Activated naive CD4-positive, alpha-beta T cell treated with anti-CD3 and anti-CD28 coated beads, Interleukin-2, amount 50 U/mL, for 16 hours (primary cell): ENCODE results near the gene NOP10.
"Not testable (repeated sequence)": the region's sequence is repeated elsewhere in the genome, so short reads cannot be mapped to it uniquely, and the experiment has no call there.

Experiments
- DNase-seq: peaks from one replicate; pipeline ENCODE4 v3.0.0-alpha.2; 2020

Gene NOP10

DNA sequence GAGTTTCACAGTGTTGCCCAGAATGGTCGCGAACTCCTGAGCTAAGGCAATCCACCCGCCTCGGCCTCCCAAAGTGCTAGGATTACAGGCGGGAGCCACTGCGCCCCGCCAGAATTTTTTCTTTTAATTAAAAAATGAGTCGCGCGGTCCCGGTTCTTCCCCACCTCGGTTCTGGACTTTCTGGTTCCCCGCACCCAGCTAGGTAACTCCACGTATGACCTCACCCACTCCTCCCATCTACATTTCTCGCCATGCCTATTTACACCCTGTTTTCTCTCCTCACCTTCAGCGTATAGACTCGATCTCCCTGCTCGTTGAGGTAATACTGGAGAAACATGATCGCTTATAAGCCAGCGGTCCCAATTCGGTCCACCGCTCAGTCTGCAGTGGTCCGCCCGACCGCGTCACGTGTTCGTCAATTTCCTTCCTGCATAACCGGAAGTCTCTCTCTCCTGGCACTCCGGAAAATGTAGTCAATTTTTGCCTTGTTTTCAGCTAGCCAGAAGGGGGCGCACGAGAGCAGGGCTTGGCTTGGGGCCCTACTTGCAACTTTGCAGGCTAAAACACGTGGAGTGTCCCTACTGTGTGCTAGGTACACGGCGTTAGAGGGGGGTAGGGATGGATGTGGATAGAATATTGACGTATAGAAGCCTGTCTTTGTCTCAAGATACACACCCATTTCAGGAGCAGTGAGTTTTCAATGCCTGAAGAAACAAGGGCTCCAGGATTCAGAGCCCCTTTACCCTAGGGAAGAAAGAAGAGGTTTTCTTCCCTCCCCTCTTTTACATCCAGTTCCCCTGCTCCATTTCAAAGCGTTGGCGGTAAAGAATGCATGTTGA lies at the start of gene NOP10, which contains the start of gene NUTM1:
Gene NOP10, minus strand, starts transcription at position 400 of the 839 bp plus-strand sequence. Its CDS starts 63 bp downstream, at position 337.
Gene NUTM1, plus strand, starts transcription at position 579 of the 839 bp plus-strand sequence. CDS start 382 bp downstream, outside the sequence.
- peak; percentile 92 for DNase-seq

DNA sequence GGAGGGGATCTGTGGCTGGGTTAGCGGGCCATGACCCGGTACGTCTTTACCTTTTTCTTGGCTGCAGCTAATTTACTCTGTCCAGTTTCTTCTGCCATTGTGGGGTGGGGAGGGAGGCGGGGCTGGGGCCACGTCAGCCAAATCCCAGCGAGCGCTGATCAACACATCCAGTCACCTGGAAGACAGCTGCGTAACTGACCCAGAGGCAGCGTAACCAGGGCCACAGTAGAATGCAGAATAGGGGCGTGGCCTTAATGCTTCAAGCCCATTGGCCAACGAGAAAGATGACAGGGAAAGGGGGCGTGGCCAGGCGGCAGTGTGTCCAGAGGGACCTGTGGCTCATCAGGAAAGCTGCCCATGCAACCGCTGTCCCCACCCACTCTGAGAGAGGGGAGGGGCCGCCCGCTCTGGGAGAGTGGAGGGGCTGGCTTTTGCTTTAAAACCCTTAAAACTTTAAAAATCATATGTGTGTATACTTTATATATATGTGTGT lies 46.7 kb upstream of the NOP10 start:
- not testable (repeated sequence) for DNase-seq

DNA sequence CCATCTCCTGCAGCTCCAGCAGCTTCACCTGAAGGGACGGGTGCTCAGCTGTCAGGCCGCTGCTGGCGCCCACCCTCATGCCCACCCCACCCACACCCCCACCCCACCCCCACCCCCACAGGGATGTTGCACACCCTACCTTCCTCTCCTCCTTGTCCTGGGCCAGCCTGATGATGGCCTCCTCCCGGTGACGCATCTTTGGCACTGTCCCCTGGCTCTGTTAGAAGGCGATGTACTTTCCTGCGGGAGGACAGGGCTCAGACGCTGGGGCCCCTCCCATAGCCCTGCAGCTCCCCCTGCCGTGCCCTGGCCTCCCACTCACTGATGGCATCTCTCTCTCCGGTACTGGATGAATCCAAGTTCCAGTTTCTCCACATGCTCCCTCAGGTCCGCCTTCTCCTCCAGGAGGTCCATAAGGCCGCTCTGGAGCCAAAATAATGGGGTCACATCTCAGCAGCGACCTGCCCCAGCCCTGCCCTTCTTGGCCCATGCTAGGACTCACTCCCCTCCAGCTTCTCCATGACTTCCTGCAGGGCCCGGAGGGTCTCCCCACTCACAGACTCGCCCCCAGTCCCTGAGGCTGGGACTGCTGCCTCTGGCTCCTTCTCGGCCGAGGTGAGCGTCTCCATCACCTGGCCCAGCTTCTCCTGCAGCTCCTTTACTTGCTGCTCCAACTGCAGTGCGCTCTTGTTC lies 39.0 kb upstream of the NOP10 start:
- not testable (repeated sequence) for DNase-seq

DNA sequence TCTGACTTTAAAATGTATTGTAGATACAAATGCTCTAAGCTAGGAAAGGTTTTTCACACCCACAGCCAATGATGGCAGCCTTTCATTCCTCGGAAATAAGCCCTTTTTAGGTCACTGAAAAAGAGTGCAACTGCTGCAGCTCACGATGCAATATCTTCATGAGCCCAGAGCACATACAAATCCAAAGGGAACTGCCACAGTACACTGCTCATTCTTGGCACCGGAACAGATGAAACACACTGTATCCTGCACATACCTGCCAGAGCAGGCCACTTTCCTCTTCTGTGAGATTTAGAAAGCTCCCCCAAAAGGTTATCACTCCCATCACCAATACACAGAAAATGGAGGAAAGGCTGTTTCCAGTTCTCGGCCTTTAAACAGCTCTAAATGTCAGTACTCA lies 37.6 kb upstream of the NOP10 start:
- DNase-seq: not testable (repeated sequence)

DNA sequence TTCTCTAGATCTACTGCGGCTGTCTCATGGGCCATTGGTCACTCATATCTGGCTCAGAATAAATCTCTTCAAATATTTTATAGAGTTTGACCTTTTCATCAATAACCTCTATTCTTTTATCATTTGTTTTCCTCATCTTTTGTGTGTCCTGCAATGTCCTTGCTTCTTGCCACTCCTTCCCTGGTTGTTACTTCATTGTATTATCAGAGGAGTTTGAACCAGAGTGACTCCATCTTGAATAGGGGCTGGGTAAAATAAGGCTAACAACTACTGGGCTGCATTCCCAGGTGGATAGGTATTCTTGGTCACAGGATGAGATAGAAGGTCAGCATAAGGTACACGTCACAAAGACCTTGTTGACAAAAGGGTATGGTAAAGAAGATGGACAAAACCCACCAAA lies 33.9 kb upstream of the NOP10 start:
- DNase-seq: no peak

DNA sequence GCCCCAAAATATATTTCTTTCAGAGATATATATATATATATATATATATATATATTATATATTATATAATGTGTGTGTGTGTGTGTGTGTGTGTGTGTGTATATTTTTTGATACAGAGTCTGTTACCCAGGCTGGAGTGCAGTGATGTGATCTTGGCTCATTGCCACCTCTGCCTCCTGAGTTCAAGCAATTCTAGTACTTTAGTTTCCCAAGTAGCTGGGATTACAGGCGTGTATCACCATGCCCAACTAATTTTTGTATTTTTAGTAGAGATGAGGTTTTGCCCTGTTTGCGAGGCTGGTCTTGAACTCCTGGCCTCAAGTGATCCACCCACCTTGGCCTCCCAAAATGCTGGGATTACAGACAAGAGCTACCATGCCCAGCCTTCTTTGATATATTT lies 32.6 kb upstream of the NOP10 start:
- DNase-seq: not testable (repeated sequence)

DNA sequence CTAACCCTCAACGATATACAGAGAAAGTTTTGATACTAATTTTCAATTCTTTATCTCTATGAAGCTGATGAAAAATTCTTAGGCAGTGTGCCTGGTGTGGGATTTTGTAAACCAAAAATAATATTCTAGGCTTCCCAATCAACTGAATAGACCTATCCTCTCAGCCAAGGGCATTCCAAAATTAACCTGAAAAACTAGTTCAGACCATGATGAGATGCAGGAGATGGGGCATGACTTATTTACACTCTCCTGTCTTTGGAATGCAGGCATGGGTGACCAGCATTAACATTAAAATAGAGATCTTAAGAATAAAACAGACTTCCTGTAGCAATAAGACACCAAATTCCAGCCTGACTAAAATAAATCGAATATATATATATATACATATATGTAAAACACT lies 31.9 kb upstream of the NOP10 start:
- DNase-seq: no peak

DNA sequence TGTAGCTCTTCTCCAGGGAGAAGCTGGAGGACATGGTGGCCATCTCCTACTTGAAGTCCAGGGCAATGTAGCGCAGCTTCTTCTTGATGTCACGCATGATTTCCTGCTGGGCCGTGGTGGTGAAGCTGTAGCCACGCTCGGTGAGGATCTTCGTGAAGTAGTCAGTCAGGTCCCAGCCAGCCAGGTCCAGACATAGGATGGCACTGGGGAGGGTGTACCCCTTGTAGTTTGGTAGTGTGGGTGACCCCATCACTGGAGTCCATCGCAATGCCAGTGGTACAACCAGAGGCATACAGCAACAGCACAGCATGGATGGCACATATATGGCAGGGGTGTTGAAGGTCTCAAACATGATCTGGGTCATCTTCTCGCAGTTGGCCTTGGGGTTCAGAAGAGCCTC lies 31.0 kb upstream of the NOP10 start:
- DNase-seq: no peak

DNA sequence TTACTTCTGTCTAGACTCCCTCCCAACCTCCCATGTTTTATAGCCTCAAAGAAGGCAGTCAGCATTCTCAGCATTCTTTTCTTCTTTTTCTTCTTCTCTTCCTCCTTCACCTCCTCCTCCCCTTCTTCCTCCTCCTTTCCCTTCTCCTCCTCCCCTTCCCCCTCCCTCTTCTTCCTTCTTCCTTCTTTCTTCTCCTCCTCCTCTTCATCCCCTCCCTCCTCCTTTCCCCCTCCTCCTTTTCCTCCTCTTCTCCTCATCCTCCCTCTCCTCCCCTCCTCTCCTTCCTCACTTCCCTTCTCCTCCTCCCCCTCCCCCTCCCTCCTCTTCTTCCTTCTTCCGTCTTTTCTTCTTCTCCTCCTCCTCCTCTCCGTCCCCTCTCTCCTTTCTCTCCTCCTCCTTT lies 27.7 kb upstream of the NOP10 start:
- DNase-seq: no peak

DNA sequence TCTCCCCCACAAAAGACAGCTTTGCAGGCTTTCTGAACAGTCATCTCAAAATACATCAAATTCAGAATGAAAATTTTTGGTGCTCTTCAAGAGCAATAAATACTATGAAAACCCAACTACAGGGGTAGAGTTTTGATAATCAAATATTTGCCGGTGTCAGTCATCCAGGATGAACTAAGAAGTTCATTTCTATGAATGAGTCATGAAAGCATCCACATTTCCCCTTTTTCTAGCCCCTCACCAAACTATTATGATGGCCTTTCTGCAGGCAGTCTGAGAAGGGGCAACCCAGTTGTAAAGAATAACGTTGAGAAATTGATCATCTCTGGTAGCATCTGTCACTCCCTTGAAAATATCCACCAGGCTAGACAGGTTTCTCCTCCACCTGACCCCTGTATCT lies 27.2 kb upstream of the NOP10 start:
- DNase-seq: no peak

DNA sequence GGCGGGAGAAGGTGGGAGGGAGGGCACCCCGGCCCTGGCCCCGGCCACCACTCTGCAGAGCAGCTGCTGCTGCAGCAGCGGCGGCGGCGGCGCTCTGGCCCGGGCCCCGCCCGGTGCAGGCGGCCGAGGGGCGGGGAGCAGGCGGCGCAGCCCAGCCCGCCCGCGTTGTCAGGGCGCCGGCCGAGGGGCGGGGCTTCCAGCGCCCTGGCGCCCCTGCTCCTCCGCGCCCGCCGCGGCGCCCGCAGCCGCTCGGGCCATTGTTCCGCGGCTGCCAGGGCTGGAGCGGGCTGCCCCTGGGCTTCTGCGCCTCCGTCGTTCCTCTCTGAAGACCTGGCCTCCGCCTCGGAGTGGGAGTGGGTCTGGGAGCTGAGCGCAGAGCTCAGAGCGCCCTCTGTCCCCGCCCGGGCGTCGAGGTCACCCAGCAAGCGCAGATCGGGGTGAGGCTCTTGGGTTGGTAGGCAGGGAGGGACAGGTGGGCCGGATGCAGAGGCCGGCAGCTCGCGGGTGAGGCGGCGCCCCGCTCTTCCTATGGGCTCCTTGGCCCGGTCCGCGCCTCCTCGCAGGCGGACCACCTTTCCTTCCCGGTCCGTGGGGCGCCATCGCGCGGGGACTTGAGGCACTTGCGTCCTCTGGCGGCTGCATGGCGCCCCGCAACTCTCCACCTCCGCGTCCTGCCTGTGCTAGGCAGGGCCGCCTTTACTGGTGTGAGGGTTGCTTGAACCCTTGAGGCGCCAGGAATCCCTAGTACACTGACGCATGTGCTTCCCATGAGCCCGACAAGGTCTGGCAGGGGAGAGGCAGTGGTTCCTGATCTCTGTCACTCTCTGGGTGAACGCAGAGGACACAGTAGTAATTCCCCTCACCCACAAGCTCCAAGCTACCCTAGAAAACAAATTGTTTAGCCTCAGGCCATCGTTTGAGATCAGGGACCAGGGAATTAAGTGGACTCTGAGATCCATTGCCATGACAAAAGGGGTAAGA lies 24.5 kb upstream of the NOP10 start, which contains the start of gene LPCAT4:
Gene LPCAT4, minus strand, starts transcription at position 96 of the 981 bp plus-strand sequence. CDS start 96 bp downstream, outside the sequence.
- DNase-seq: peak; percentile 88

DNA sequence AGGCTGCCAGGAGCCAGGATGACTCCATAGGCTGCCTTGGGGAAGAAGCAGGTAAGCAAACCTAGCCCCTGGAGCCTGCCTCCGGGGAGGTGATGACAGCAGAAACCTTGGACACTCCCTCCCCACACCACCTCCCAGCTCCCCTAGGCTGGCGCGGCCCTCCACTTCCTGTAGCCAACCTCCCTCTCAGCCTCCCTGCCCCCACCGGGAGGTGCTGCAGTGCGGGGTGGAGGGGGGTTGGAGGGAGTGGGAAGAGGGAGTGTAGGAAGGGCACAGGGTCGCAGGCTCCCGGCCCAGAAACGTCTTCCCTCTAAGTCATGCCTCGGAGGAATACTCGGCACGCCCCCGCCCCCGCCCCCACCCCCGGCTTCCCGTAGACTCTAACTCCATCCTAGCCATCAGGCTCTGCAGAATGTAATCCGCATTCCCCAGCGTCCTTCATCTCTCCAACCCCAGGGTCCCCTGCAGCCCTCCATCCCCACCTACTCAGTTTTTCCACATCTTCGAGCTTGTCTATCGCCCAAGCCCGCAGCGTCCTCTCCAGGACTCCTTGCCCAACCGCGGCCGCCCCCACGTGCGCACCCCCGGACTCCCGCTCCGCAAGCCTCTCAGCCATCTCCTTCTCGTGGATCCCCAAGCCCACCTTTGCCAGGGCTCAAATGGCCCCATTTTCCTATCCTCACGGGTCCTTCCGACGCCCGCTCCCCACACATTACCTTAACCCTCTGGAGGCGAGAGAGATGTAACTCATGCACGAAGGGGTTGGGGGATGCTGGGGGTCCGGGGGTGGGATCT lies 23.5 kb upstream of the NOP10 start:
- peak; percentile 36 for DNase-seq

DNA sequence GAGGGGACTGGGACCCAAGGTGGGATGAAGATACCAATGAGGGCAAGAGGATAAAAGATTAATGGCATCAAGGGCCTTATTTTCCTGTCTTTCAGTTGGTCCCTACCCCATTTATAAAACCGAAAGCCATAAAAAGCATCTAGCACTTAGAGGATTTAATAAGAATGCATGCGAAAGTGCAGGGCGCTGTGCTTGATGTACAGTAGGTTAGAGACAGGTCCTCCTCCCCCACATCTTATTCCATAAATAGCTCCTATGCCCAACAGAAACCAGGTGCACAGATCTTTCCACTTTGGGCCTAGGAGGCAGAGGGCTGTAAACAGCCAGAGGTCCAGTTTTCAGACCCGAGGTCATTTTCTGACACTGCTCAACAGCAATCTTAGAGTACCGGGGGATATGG lies 22.9 kb upstream of the NOP10 start:
- DNase-seq: no peak

DNA sequence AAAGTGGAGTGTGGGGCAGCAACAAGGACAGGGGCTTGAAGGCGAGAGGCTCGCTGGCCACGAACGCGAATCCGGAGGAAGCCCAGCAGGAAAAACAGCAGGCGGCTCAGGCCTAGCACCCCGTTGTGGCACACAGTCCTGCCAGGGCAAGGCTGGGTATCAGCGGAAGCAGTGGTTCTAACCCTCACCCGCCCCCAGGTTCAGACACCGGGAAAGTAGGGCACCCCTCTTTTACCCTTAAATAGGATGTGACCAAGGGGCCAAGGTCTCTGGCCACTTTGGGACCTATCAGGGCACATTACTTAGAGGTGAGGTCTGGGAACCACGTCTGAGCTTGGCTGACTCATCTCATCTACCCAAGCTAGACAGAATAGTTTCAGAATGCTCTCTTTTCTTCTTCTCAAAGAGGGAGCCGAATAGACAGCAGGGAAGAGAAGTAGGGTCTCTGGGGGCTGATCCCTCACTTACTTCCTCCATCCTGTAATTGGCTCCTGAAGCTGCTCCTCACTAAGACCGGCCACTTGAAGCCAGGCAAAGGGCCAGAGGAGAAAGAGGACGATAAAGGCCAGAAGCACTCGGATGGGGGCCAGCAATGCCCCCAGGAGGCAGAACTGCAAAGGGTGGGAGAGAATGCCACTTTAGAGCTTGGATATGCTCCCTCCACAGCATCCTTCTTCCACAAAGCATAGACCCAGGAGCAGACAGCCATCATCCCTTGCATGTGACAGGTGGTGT lies 22.3 kb upstream of the NOP10 start:
- DNase-seq: no peak

DNA sequence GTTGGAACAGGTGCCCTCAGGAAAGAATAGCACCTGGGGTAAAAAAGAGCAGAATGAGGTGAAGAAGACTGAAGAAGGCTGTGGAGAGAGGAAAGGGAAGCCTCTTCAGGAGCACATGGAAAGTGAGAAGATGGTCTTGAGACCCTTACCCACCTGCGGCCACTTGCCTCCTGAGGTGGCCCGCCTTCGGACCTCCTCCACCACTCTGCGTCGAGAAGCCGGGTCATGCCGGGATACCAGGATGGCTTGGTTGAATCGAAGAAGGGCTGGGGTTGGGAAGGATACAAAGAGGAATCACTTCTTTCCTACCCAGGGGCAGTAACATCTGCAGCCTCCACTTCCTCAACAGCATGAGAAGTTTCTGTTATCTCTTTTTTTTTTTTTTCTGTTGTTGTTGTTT lies 21.1 kb upstream of the NOP10 start:
- no peak for DNase-seq

DNA sequence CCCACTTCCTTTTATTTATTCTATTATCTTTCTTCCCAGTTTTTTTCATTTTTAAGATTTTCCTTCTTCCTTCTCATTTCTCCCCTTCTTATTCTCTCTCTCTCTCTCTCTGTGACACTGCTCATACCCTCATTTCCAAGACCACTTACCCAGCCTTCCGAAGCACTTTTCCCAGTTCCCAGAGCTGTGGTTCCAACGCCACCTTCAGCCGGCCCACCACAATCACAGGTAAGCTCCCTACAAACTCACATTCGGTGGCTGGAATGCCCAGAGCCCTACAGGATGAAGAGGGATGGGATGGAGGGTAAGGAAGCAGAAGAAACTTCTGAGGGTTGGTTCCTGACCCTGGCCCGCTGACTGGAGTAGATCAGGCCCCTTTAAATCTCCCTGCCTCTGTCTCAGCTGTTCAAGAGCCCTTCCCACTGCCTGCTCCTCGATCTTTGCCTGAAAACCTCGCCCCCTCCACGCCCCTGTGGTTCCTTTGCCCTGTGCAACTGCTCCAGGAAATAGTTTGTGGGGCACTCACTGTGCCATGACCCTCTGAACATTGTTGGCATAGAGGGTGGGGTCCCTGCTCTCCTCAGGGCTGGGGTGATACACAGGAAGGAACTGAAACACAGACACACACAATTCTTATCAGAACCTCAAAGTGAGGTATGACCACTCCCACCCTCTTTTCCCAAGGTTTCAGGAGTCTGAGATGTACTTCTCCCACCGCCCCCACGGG lies 19.3 kb upstream of the NOP10 start:
- DNase-seq: no peak

DNA sequence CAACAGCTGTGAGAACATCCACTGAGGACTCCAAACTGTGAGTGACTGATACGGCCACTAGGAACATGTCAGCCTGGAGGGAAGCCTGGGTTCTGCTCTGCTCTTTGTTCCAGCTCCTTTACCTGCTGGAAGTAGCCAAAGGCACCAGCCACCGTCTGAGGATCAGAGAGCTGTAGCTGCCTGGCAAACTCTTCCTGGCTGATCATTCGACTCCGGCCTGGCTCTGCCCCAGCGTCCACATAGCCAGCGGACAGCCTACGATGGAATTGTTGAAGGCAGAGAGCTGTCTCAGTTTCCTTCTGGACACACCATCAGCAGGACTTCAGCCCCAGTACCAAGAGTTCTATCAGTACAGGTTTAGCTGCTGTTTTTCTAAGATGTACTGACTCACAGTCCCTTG lies 18.3 kb upstream of the NOP10 start:
- no peak for DNase-seq

DNA sequence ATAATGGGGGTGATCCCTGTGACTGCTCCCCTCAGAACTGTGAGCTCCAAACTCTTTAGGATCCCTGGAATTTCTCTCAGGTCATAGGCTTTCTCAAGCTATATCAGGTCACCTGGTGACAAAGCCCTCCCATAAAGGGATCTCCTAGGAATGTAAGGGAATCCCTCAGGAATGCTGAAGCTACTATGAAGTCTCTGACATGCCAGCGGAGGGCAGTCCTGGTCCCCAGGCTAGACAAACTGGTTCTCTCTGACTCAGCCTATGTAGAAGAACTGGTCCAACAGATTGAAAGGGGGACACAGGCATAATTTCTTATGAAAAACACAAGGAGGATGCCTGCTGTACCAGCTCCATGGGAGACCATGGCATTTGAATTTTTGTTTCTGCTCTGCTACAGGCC lies 17.4 kb upstream of the NOP10 start:
- no peak for DNase-seq

DNA sequence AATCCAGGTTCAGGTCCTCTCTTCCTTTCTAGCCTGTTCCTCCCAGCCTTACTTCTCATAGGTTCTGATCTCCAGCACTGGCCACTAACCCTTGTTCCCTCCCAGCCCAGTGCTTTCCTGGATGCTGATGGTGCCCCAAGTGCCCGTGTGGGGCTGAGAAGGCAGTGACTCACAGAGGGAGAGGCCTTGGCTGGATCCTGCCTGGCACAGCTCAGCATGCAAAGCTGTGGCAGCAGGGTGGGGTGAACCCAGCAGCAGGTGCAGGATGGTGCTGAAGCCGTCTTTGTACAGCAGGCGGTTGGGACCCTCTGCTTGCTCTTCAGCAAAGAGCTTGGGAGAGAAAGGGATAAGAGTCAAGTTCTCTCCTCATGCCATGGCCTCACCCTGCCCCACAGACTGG lies 16.5 kb upstream of the NOP10 start:
- DNase-seq: no peak

DNA sequence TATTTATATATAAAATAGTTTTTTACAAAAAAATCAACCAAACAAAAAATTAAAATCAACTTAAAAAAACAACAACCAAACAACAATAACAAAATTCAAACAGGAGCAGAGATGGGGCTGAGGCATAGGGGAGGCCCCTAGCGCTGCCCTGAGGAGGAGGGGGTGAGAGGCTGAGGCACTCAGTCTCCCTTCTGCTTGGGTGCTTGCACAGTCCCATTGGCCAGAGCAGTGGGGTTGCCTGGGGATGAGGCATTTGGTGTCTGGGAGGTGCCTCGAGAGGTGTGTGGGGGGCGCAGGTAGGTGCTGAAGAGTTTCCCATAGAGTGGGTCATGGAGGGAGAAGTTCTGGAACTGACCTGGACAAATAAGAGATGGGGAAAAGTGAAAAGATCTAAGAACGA lies 16.0 kb upstream of the NOP10 start:
- no peak for DNase-seq
